ENCODE data around the gene LRRC75A. TPM values are rescaled to one million over a fixed set of nuclear protein-coding genes. Genes with fewer than 3 reads are reported as not detected.

Gene LRRC75A
- total RNA-seq, 1 experiment from 2014 or later = 22.9 TPM

- ATAC-seq (no peak), DNase-seq (ENCODE audit: low spot score) (no peak)
- no peak overlapping the region for H3K4me3 Mint-ChIP-seq
- peaks cover 3% of the 10 kb centered on the region for H3K9me3 Mint-ChIP-seq
- TF ChIP-seq TEAD4 (CRISPR knock-in tag; IDR thresholded peaks at IDR 0.05) (no peak), ESRRA (CRISPR knock-in tag; IDR thresholded peaks at IDR 0.05; ENCODE audit: borderline replicate concordance) (no peak), IRF2 (CRISPR knock-in tag; IDR thresholded peaks at IDR 0.05; ENCODE audit: borderline replicate concordance, low read depth) (no peak), NFYB (CRISPR knock-in tag; conservative IDR thresholded peaks at IDR 0.05; ENCODE audit: low read depth) (no peak), ATF3 (CRISPR knock-in tag; conservative IDR thresholded peaks at IDR 0.05) (no peak), FOXP4 (CRISPR knock-in tag; IDR thresholded peaks at IDR 0.05) (no peak), ZBTB21 (CRISPR knock-in tag; IDR thresholded peaks at IDR 0.05; ENCODE audit: borderline replicate concordance) (no peak), E2F4 (CRISPR knock-in tag; IDR thresholded peaks at IDR 0.05; ENCODE audit: borderline replicate concordance, low read depth) (no peak), ZNF281 (CRISPR knock-in tag; IDR thresholded peaks at IDR 0.05) (no peak), ATF2 (CRISPR knock-in tag; IDR thresholded peaks at IDR 0.05; ENCODE audit: borderline replicate concordance, low read depth) (no peak), TCF7 (CRISPR knock-in tag; IDR thresholded peaks at IDR 0.05; ENCODE audit: low read depth) (no peak), ZNF423 (CRISPR knock-in tag; IDR thresholded peaks at IDR 0.05) (no peak), HMGXB4 (CRISPR knock-in tag; IDR thresholded peaks at IDR 0.05) (no peak), ATF6 (CRISPR knock-in tag; IDR thresholded peaks at IDR 0.05) (no peak), FOXK1 (CRISPR knock-in tag; IDR thresholded peaks at IDR 0.05) (no peak), MLX (CRISPR knock-in tag; IDR thresholded peaks at IDR 0.05) (no peak)
- H3K27ac Mint-ChIP-seq = no peak overlapping the region
- POLR2A ChIA-PET = no interaction called here
- no peaks in the 10 kb centered on the region for H3K27me3 Mint-ChIP-seq (ENCODE audit: low read depth)
- no peaks in the 10 kb centered on the region for H3K36me3 Mint-ChIP-seq
- H3K4me1 Mint-ChIP-seq = peaks cover 16% of the 10 kb centered on the region
- CTCF ChIA-PET = interaction anchor here (0.8 to 0.9 kb wide), 2 partner anchors 13 to 54 kb away, joined by 3 to 5 read pairs; no protein-coding TSS in a partner anchor
Measured at GRCh38 chr17:16507918-16508533, 16.0 kb upstream of the LRRC75A start.
